PC-9 (cell line): ENCODE data around the gene OR2V2. TPM values are rescaled to one million over a fixed set of nuclear protein-coding genes. Genes with fewer than 3 reads are reported as not detected.
A peak's percentile ranks its signal among the peaks of the same experiment; 100 is the strongest.

Source experiments
- BruUV-seq: library from RNA; stranded (reverse); fragments of 400-500 nt; replicated peaks from 2 replicates; lab custom pipeline; 2021; lab: Mats Ljungman, UMichigan
- CTCF ChIA-PET: fragments of 300-600 bp; sonication (Branson Sonifier 250); formaldehyde crosslinking; loops from one replicate; lab custom pipeline; 2022; ENCODE audit warnings: antibody characterized with exemption; lab: Charles Lee
- POLR2A ChIA-PET: fragments of 300-600 bp; sonication (Branson Sonifier 250); formaldehyde crosslinking; loops from one replicate; lab custom pipeline; 2022; ENCODE audit warnings: antibody characterized with exemption; ENCODE audit not compliant: unreplicated experiment; lab: Charles Lee
- DNase-seq, 2 experiments: peaks; one replicate each; pipeline versions ENCODE4 v3.0.0 to v3.0.0-alpha.2; 2015 to 2022; ENCODE audit warnings: mixed read lengths in 1 of 2
- H2AFZ ChIP-seq: fragments of 200-600 bp; sonication (generic); 2 replicates; pipeline ENCODE4 v1.8.1; 2017; ENCODE audit warnings: antibody characterized with exemption
- H3F3A ChIP-seq: fragments of 200-600 bp; sonication (generic); 2 replicates; pipeline ENCODE4 v1.8.1; 2017; ENCODE audit warnings: antibody characterized with exemption, mild to moderate bottlenecking, low read depth; ENCODE audit not compliant: insufficient read depth
- H3K27ac ChIP-seq: fragments of 200-600 bp; sonication (generic); 2 replicates; pipeline ENCODE4 v1.6.1; 2016; ENCODE audit warnings: mixed run types
- H3K27me3 ChIP-seq: fragments of 200-600 bp; sonication (generic); 2 replicates; pipeline ENCODE4 v1.6.1; 2016; ENCODE audit warnings: low read depth, mixed run types; ENCODE audit not compliant: insufficient read depth
- H3K36me3 ChIP-seq: fragments of 200-600 bp; sonication (generic); 2 replicates; pipeline ENCODE4 v1.6.1; 2016; ENCODE audit warnings: low read depth, mixed run types
- H3K4me1 ChIP-seq: fragments of 200-600 bp; sonication (generic); replicated peaks from 2 replicates; pipeline ENCODE4 v1.6.1; 2016; ENCODE audit warnings: mixed run types; ENCODE audit not compliant: insufficient read depth
- H3K4me2 ChIP-seq: fragments of 200-600 bp; sonication (generic); 2 replicates; pipeline ENCODE4 v1.6.1; 2017; ENCODE audit warnings: mixed run types
- H3K4me3 ChIP-seq: fragments of 200-600 bp; sonication (generic); 2 replicates; pipeline ENCODE4 v1.6.1; 2016; ENCODE audit warnings: mixed run types
- H3K79me2 ChIP-seq: fragments of 200-600 bp; sonication (generic); 2 replicates; pipeline ENCODE4 v1.6.1; 2017; ENCODE audit warnings: low read depth, mixed run types
- H3K9me2 ChIP-seq: fragments of 200-600 bp; sonication (generic); 2 replicates; pipeline ENCODE4 v1.8.1; 2017; ENCODE audit warnings: mild to moderate bottlenecking; ENCODE audit not compliant: insufficient read depth
- H3K9me3 ChIP-seq: fragments of 200-600 bp; sonication (generic); 2 replicates; pipeline ENCODE4 v1.8.1; 2016; ENCODE audit warnings: low read depth; ENCODE audit not compliant: insufficient read depth
- H4K20me1 ChIP-seq: fragments of 200-600 bp; sonication (generic); 2 replicates; pipeline ENCODE4 v1.8.1; 2017; ENCODE audit not compliant: insufficient read depth
- EZH2 ChIP-seq: fragments of 200-600 bp; sonication (generic); IDR thresholded peaks from 2 replicates; pipeline ENCODE4 v1.8.0; 2017; ENCODE audit warnings: antibody characterized with exemption, low read depth
- intact Hi-C: fragments of 100-400 bp; cut with micrococcal nuclease; formaldehyde crosslinking; loops from one replicate; pipeline ENCODE4 v1.10.0; 2022; ENCODE audit not compliant: unreplicated experiment
- total RNA-seq: library from RNA; stranded (reverse); gene quantifications from 2 replicates; pipeline ENCODE4 v1.2.3, GENCODE V29; 2021
- TF ChIP-seq, protein P1 (sequence below): fragments of 200-600 bp; sonication (generic); conservative IDR thresholded peaks from 2 replicates; pipeline ENCODE4 v1.6.1; 2017; ENCODE audit warnings: mixed run types, antibody characterized with exemption, mild to moderate bottlenecking, moderate library complexity

OR2V2 gene
- total RNA-seq, 1 experiment from 2014 or later = not detected

DNA sequence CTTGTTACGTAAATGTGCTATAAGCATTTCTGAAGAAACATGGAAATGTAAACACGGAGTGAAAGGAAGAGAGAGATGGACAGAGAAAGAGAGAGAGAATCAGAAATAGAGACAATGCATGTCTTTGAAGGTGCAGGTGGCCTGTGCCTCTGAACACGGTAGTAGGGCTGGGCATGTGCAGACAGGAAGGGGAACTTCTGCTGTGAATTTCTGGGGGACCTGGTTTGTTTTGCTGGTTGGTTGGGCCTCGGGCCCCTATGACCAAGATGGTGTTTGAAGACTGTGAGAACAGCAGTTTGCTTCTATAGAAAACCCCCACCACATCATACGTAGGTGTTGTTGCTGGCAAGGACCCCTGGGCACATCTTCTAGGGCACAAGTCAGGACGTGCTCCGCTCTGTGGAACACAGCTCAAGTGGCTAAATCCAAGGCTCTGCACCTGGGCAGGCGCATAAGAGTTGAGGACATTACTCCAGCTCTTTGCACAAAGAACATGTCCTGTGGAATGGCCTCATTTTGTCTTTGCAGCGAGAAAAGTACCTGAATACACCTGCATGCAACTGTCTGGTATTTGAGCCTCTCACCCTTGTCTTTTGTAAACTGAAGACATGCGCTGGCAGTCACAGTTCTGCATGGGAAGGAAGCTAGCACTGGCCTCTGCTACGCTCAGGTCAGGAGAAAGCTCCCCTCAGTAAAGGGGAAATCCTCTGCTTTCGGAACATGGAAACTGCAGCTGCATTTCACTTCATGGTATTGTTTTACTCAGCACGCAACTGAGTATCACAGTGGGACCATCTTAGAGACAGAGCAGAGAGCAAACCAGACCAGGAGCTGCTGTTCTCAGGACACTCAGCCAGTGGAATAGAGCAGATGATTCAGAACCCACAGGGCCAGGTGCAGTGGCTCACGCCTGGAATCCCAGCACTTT lies 2.7 kb downstream of the OR2V2 start:
- intact Hi-C loops = no loop called here

DNA sequence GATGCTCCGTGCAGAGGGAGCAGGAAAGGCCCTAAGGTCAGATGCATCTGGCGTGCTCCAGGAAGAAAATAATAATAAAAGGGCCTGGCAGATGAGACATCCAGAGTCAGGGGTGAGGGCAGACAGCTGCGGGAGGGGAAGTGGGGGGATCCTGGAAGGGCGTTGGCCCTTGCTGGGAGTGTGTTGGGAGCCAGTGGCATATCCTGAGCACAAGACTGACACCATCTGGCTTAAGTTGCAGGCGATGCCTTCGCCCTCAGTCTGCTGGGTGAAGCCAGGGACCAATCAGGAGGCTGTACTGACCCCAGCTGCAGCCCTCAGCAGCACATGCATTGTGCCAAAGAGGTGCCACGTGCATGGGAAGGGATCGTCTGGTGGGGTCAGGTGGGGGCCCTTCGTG lies 3.8 kb downstream of the OR2V2 start:
- Histone ChIP-seq H3K4me1 (peaks cover 61% of the 10 kb centered on the region), H3K27me3 (no peaks in the 10 kb centered on the region), H4K20me1 (no peaks in the 10 kb centered on the region), H3F3A (peaks cover 41% of the 10 kb centered on the region), H3K9me3 (peaks cover 4% of the 10 kb centered on the region; the same call in 1 of the 2 replicates), H3K27ac (no peak overlapping the region), H2AFZ (no peak overlapping the region), H3K4me3 (no peak overlapping the region), H3K36me3 (no peaks in the 10 kb centered on the region), H3K79me2 (no peaks in the 10 kb centered on the region), H3K9me2 (no peaks in the 10 kb centered on the region), H3K4me2 (peak overlapping the region; percentile 63; the same call in 1 of the 2 replicates)
- POLR2A ChIA-PET = no interaction called here
- CTCF ChIA-PET = no interaction called here
- DNase-seq = no peak
- TF ChIP-seq, protein P1, sequence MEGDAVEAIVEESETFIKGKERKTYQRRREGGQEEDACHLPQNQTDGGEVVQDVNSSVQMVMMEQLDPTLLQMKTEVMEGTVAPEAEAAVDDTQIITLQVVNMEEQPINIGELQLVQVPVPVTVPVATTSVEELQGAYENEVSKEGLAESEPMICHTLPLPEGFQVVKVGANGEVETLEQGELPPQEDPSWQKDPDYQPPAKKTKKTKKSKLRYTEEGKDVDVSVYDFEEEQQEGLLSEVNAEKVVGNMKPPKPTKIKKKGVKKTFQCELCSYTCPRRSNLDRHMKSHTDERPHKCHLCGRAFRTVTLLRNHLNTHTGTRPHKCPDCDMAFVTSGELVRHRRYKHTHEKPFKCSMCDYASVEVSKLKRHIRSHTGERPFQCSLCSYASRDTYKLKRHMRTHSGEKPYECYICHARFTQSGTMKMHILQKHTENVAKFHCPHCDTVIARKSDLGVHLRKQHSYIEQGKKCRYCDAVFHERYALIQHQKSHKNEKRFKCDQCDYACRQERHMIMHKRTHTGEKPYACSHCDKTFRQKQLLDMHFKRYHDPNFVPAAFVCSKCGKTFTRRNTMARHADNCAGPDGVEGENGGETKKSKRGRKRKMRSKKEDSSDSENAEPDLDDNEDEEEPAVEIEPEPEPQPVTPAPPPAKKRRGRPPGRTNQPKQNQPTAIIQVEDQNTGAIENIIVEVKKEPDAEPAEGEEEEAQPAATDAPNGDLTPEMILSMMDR = no peak
- no peak for TF ChIP-seq EZH2
- BruUV-seq = no TSS peak
- intact Hi-C loops = no loop called here

More for the DNA sequence above, 2.7 kb downstream of the OR2V2 start:
- CTCF ChIA-PET = interaction anchor here (0.5 to 0.6 kb wide), 2 partner anchors 83 to 277 kb away, joined by 4 to 5 read pairs; no protein-coding TSS in a partner anchor
- Histone ChIP-seq H3K36me3 (no peaks in the 10 kb centered on the region), H3F3A (peaks cover 41% of the 10 kb centered on the region), H3K4me2 (peak overlapping the region; percentile 52), H3K4me3 (no peak overlapping the region), H3K9me3 (peaks cover 4% of the 10 kb centered on the region; the same call in 1 of the 2 replicates), H2AFZ (no peak overlapping the region), H3K27ac (no peak overlapping the region), H3K9me2 (no peaks in the 10 kb centered on the region), H4K20me1 (no peaks in the 10 kb centered on the region), H3K27me3 (no peaks in the 10 kb centered on the region), H3K79me2 (no peaks in the 10 kb centered on the region), H3K4me1 (peaks cover 61% of the 10 kb centered on the region)
- POLR2A ChIA-PET = no interaction called here
- BruUV-seq = no TSS peak
- DNase-seq = no peak
- TF ChIP-seq, protein P1 = no peak
- no peak for TF ChIP-seq EZH2

DNA sequence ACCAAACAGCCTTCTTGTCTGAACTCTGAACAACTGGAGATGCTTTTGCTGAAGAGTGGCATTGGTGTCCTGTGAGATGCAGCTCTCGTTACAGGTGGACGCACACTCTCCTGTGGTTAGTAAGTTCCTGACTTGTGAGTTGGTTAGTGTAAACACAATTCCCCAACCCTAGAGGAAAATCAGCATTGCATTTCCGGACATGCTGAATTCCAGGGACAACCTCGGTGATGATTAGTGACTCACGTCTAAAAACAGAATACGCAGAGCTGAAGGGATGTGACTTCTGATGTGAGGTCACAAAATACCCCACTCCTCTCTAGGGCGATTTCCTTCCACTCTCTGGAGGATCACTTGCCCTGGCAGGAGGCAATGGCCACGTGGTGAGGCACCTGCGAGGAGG lies 5.0 kb downstream of the OR2V2 start:
- ChIA-PET POLR2A (no interaction called here), CTCF (no interaction called here)
- Histone ChIP-seq H3K27ac (peak overlapping the region; percentile 64), H3K4me2 (peak overlapping the region; percentile 63), H3K4me3 (peak overlapping the region; percentile 6; the same call in 1 of the 2 replicates), H3K27me3 (no peaks in the 10 kb centered on the region), H2AFZ (0 out of 2 replicates have a peak overlapping the region, but pooled peaks have one; percentile 15), H3F3A (peaks cover 41% of the 10 kb centered on the region), H3K9me2 (no peaks in the 10 kb centered on the region), H3K79me2 (no peaks in the 10 kb centered on the region), H3K9me3 (peaks cover 4% of the 10 kb centered on the region; the same call in 1 of the 2 replicates), H4K20me1 (no peaks in the 10 kb centered on the region), H3K36me3 (no peaks in the 10 kb centered on the region), H3K4me1 (peaks cover 61% of the 10 kb centered on the region)
- intact Hi-C loops = no loop called here
- TF ChIP-seq, protein P1 = no peak
- TF ChIP-seq EZH2 = no peak
- BruUV-seq = no TSS peak
- peak; percentile 35 to 94 for DNase-seq
